NCI-H1417 treated with DMSO at 0.1 percent for 48 hours (cell line): ENCODE data around the gene ZBED4.
"Not testable (repeated sequence)": the region's sequence is repeated elsewhere in the genome, so short reads cannot be mapped to it uniquely, and the experiment has no call there.

ENCODE experiments used
- DNase-seq: peaks from one replicate; lab custom pipeline; 2025; lab: John Stamatoyannopoulos, UW

ZBED4 gene

GRCh38 chr22:49852568-49852897 is 1.1 kb upstream of the ZBED4 start:
- DNase-seq = not testable (repeated sequence)

GRCh38 chr22:49853981-49854831 is 562 bp downstream of the ZBED4 start:
- DNase-seq = no peak

- DNase-seq = no peak
These were observed 1.7 kb downstream of the ZBED4 start for GRCh38 chr22:49855251-49855911.

- DNase-seq = no peak
These were observed 2.7 kb downstream of the ZBED4 start for GRCh38 chr22:49856343-49856742.

- DNase-seq = no peak
These were observed 3.3 kb downstream of the ZBED4 start for GRCh38 chr22:49856766-49857618.

- no peak for DNase-seq
These were observed 5.2 kb downstream of the ZBED4 start for GRCh38 chr22:49858827-49859226.

- no peak for DNase-seq
These were observed 8.2 kb downstream of the ZBED4 start for GRCh38 chr22:49861642-49862495.

- no peak for DNase-seq
These were observed 8.8 kb downstream of the ZBED4 start for GRCh38 chr22:49862496-49862776.

GRCh38 chr22:49863931-49864330 is 10.3 kb downstream of the ZBED4 start:
- no peak for DNase-seq

- no peak for DNase-seq
These were observed 11.5 kb downstream of the ZBED4 start for GRCh38 chr22:49865156-49865555.

- no peak for DNase-seq
These were observed 12.5 kb downstream of the ZBED4 start for GRCh38 chr22:49866134-49866533.

- DNase-seq = no peak
These were observed 13.0 kb downstream of the ZBED4 start for GRCh38 chr22:49866646-49867045.

- DNase-seq = no peak
These were observed 13.9 kb downstream of the ZBED4 start for GRCh38 chr22:49867303-49868265.

- no peak for DNase-seq
These were observed 15.6 kb downstream of the ZBED4 start for GRCh38 chr22:49869086-49869830.

- no peak for DNase-seq
These were observed 16.4 kb downstream of the ZBED4 start for GRCh38 chr22:49869845-49870712.

- DNase-seq = no peak
These were observed 17.8 kb downstream of the ZBED4 start for GRCh38 chr22:49871482-49871881.

- no peak for DNase-seq
These were observed 18.7 kb downstream of the ZBED4 start for GRCh38 chr22:49872347-49872746.

- no peak for DNase-seq
These were observed 19.7 kb downstream of the ZBED4 start for GRCh38 chr22:49873228-49873940.
